Endothelial cell of umbilical vein (primary cell): ENCODE measurements around the gene STK17A. TPM values are rescaled to one million over a fixed set of nuclear protein-coding genes. Genes with fewer than 3 reads are reported as not detected.

Source experiments
- BruUV-seq: library from RNA; stranded (reverse); fragments of 400-500 nt; replicated peaks from 2 replicates; lab custom pipeline; 2021; lab: Mats Ljungman, UMichigan
- CTCF ChIA-PET: fragments of 300-600, 350-600 bp; sonication (Branson Sonifier 250); formaldehyde crosslinking; loops from one replicate; lab custom pipeline; 2021; ENCODE audit warnings: antibody characterized with exemption, inconsistent platforms; lab: Charles Lee
- POLR2A ChIA-PET: fragments of 300-600, 350-600 bp; sonication (Branson Sonifier 250); formaldehyde crosslinking; loops from one replicate; lab custom pipeline; 2021; ENCODE audit warnings: antibody characterized with exemption, inconsistent platforms; lab: Charles Lee
- DNase-seq: peaks from one replicate; pipeline ENCODE4 v3.0.0-alpha.2; 2011; ENCODE audit warnings: low read depth, low spot score
- FAIRE-seq: peaks from 2 replicates; lab custom pipeline; 2011; peaks lifted over from hg19 to GRCh38; lab: Jason Lieb, UNC
- H2AFZ ChIP-seq: 2 replicates; pipeline ENCODE4 v1.6.0; 2012; ENCODE audit warnings: low read depth, low read length, control low read depth, inconsistent platforms
- H3K27ac ChIP-seq: 2 replicates; pipeline ENCODE4 v1.5.1; 2011; ENCODE audit warnings: low read depth, mild to moderate bottlenecking, control low read depth, low read length, moderate library complexity; ENCODE audit not compliant: insufficient read depth
- H3K27me3 ChIP-seq, 2 experiments: 2 replicates each; pipeline versions ENCODE4 v1.6.0 to v1.6.1; 2011; ENCODE audit warnings: low read length in 2 of 2, mixed read lengths in 1 of 2; ENCODE audit not compliant: control insufficient read depth in 2 of 2, insufficient read depth in 2 of 2
- H3K36me3 ChIP-seq, 2 experiments: 2 replicates in 1 of 2; 3 replicates in 1 of 2; pipeline ENCODE4 v1.5.1; 2011; ENCODE audit warnings: low read length in 2 of 2, mild to moderate bottlenecking in 1 of 2, moderate library complexity in 1 of 2; ENCODE audit not compliant: control insufficient read depth in 2 of 2, insufficient read depth in 2 of 2; ENCODE audit errors: extremely low read depth in 1 of 2
- H3K4me1 ChIP-seq: 3 replicates; pipeline ENCODE4 v1.5.1; 2011; ENCODE audit warnings: mild to moderate bottlenecking, low read length; ENCODE audit not compliant: control insufficient read depth, insufficient read depth; ENCODE audit errors: extremely low read depth
- H3K4me2 ChIP-seq: 2 replicates; pipeline ENCODE4 v1.6.1; 2011; ENCODE audit warnings: low read length, control low read depth, mixed read lengths; ENCODE audit not compliant: insufficient read depth
- H3K4me3 ChIP-seq, 3 experiments: fragments of 200-600 bp in 1 of 3; sonication (generic), shearing (Covaris generic) in 1 of 3; replicated peaks in 1 of 3; 2 replicates each; pipeline ENCODE4 v1.5.1; 2011 to 2016; ENCODE audit warnings: control low read depth in 3 of 3, low read length in 3 of 3, mild to moderate bottlenecking in 2 of 3, inconsistent platforms in 1 of 3, low read depth in 1 of 3, moderate library complexity in 1 of 3; ENCODE audit not compliant: insufficient read depth in 1 of 3
- H3K79me2 ChIP-seq: 2 replicates; pipeline ENCODE4 v1.6.0; 2012; ENCODE audit warnings: low read length, inconsistent platforms; ENCODE audit not compliant: control insufficient read depth, insufficient read depth
- H3K9ac ChIP-seq: replicated peaks from 2 replicates; pipeline ENCODE3; 2011; ENCODE audit warnings: low read length, control low read depth; ENCODE audit not compliant: insufficient read depth; ENCODE audit errors: extremely low read depth
- H3K9me1 ChIP-seq: replicated peaks from 3 replicates; pipeline ENCODE4 v1.6.0; 2011; ENCODE audit warnings: mild to moderate bottlenecking, low read length; ENCODE audit not compliant: control insufficient read depth, insufficient read depth; ENCODE audit errors: extremely low read depth
- H3K9me3 ChIP-seq: replicated peaks from 2 replicates; pipeline ENCODE4 v1.5.1; 2012; ENCODE audit warnings: low read length, inconsistent platforms; ENCODE audit not compliant: control insufficient read depth, insufficient read depth
- H4K20me1 ChIP-seq: replicated peaks from 2 replicates; pipeline ENCODE3; 2011; ENCODE audit warnings: mild to moderate bottlenecking, low read length; ENCODE audit not compliant: control insufficient read depth, insufficient read depth; ENCODE audit errors: extremely low read depth
- FOS ChIP-seq: IDR thresholded peaks from 2 replicates; pipeline ENCODE4 v1.6.1; 2011; ENCODE audit warnings: mild to moderate bottlenecking, low read length, moderate library complexity, borderline replicate concordance; ENCODE audit not compliant: insufficient read depth
- GATA2 ChIP-seq: IDR thresholded peaks from 2 replicates; pipeline ENCODE4 v1.7.0; 2011; ENCODE audit warnings: low read depth, mild to moderate bottlenecking, moderate library complexity, mixed read lengths, low read length; ENCODE audit not compliant: insufficient read length, insufficient read depth
- JUN ChIP-seq: IDR thresholded peaks from 2 replicates; pipeline ENCODE4 v1.6.1; 2011; ENCODE audit warnings: borderline replicate concordance, low read depth; ENCODE audit not compliant: insufficient read length, insufficient read depth
- MAX ChIP-seq: IDR thresholded peaks from 2 replicates; pipeline ENCODE4 v1.6.1; 2011; ENCODE audit not compliant: insufficient read depth, insufficient read length
- MYC ChIP-seq: IDR thresholded peaks from one replicate; pipeline ENCODE4 v1.6.1; 2011; ENCODE audit warnings: mild to moderate bottlenecking, low read depth, low read length
- POLR2A ChIP-seq: IDR thresholded peaks from 2 replicates; pipeline ENCODE4 v1.6.1; 2012; ENCODE audit warnings: low read depth, mild to moderate bottlenecking, control low read depth, low read length
- POLR2AphosphoS5 ChIP-seq: IDR thresholded peaks from 2 replicates; pipeline ENCODE4 v1.6.1; 2012; ENCODE audit warnings: low read depth, mild to moderate bottlenecking, control low read depth, low read length, moderate library complexity; ENCODE audit not compliant: insufficient read depth
- dilution Hi-C: fragments of 300-500 bp; cut with MboI; formaldehyde crosslinking; loops from one replicate; pipeline ENCODE4 v1.15.0; 2019; ENCODE audit warnings: low sequenced_read_pairs; ENCODE audit not compliant: extremely low pct_ligation_motif_present
- intact Hi-C: fragments of 100-400 bp; cut with micrococcal nuclease; formaldehyde crosslinking; loops from one replicate; pipeline ENCODE4 v1.10.0; 2022
- polyA plus RNA-seq, 4 experiments: library from polyadenylated mRNA; depleted of rRNA in 3 of 4; stranded (reverse) in 3 of 4; unstranded in 1 of 4; fragments of >200 nt; gene quantifications; 2 replicates each; pipeline versions ENCODE4 v1.2.1 to v1.2.3, GENCODE V29; 2011 to 2012; ENCODE audit warnings: missing spikeins in 1 of 4
- total RNA-seq: library from RNA; stranded (reverse); gene quantifications from 2 replicates; pipeline ENCODE4 v1.2.3, GENCODE V29; 2021

Gene STK17A
- total and polyA plus RNA-seq, 2 donors (not counting 3 experiments of a cell fraction or from before 2014, with no cell fraction given): 11.7 to 58.8 TPM

GRCh38 chr7:43565786-43566185 is 17.1 kb upstream of the STK17A start:
- Histone ChIP-seq H3K79me2 (no peaks in the 10 kb centered on the region), H3K9ac (no peak overlapping the region), H3K4me3 (no peak overlapping the region), H4K20me1 (no peaks in the 10 kb centered on the region), H3K9me1 (no peaks in the 10 kb centered on the region), H3K27me3 (peaks cover 8 to 18% of the 10 kb centered on the region in 2 experiments), H3K4me2 (no peak overlapping the region), H2AFZ (peak overlapping the region; percentile 3), H3K27ac (no peak overlapping the region), H3K4me1 (peaks cover 2% of the 10 kb centered on the region), H3K36me3 (no peaks in the 10 kb centered on the region), H3K9me3 (no peaks in the 10 kb centered on the region)
- FAIRE-seq: peak; percentile 80
- no peak for TF ChIP-seq MYC
- TF ChIP-seq MAX: no peak
- no peak for TF ChIP-seq GATA2
- TF ChIP-seq POLR2A: no peak
- TF ChIP-seq JUN: peak; percentile 7
- TF ChIP-seq POLR2AphosphoS5: no peak
- TF ChIP-seq FOS: no peak
- dilution Hi-C loops (no loop called here), intact Hi-C loops (no loop called here)
- ChIA-PET POLR2A (no interaction called here), CTCF (interaction anchor here (0.6 to 1.9 kb wide), 3 partner anchors 12 to 19 kb away, joined by 3 to 5 read pairs (median 3); partner anchors contain the start of gene STK17A)
- DNase-seq: peak; percentile 19
- no TSS peak for BruUV-seq

GRCh38 chr7:43568529-43568928 is 14.4 kb upstream of the STK17A start:
- Histone ChIP-seq H3K9me1 (no peaks in the 10 kb centered on the region), H3K36me3 (no peaks in the 10 kb centered on the region), H3K9me3 (no peaks in the 10 kb centered on the region), H2AFZ (no peak overlapping the region), H3K79me2 (no peaks in the 10 kb centered on the region), H3K4me1 (peaks cover 9% of the 10 kb centered on the region), H3K27ac (no peak overlapping the region), H3K27me3 (no peaks in the 10 kb centered on the region), H3K4me2 (no peak overlapping the region), H3K9ac (no peak overlapping the region), H3K4me3 (no peak overlapping the region), H4K20me1 (no peaks in the 10 kb centered on the region)
- CTCF ChIA-PET: interaction anchor here (1.0 to 2.5 kb wide), 7 partner anchors 10 to 154 kb away, joined by 3 to 16 read pairs (median 3); partner anchors contain the start of gene STK17A
- DNase-seq: no peak
- intact Hi-C loops: no loop called here
- POLR2A ChIA-PET: interaction anchor here (1.0 kb wide), 1 partner anchor 14 kb away, joined by 4 read pairs; the partner anchor contains the start of gene STK17A
- dilution Hi-C loops: no loop called here
- FAIRE-seq: no peak
- no peak for TF ChIP-seq JUN
- no peak for TF ChIP-seq MYC
- no peak for TF ChIP-seq MAX
- TF ChIP-seq GATA2: no peak
- no TSS peak for BruUV-seq
